HUES6 (cell line): ENCODE data around the gene MAML3.

Source experiments
- H3K27ac ChIP-seq: 2 replicates; pipeline ENCODE4 v1.7.0; 2013; ENCODE audit warnings: low read depth, mild to moderate bottlenecking, low read length, inconsistent platforms
- H3K27me3 ChIP-seq: 2 replicates; pipeline ENCODE4 v1.6.1; 2013; ENCODE audit warnings: low read length; ENCODE audit not compliant: control insufficient read depth, insufficient read depth
- H3K36me3 ChIP-seq: 2 replicates; pipeline ENCODE4 v1.6.1; 2013; ENCODE audit warnings: low read length; ENCODE audit not compliant: control insufficient read depth, insufficient read depth
- H3K4me1 ChIP-seq: 2 replicates; pipeline ENCODE4 v1.6.1; 2013; ENCODE audit warnings: low read length; ENCODE audit not compliant: control insufficient read depth, insufficient read depth
- H3K4me3 ChIP-seq: 2 replicates; pipeline ENCODE4 v1.5.1; 2013; ENCODE audit warnings: low read depth, low read length
- H3K9ac ChIP-seq: one replicate; pipeline ENCODE4 v1.6.1; 2013; ENCODE audit warnings: mild to moderate bottlenecking, low read length
- H3K9me3 ChIP-seq: 2 replicates; pipeline ENCODE4 v1.6.1; 2013; ENCODE audit warnings: low read depth, low read length; ENCODE audit not compliant: control insufficient read depth, insufficient read depth

Gene MAML3

GRCh38 chr4:140053185-140053584, 100.8 kb downstream of the MAML3 start:
- Histone ChIP-seq H3K27ac (no peak overlapping the region), H3K4me3 (no peak overlapping the region), H3K9ac (no peak overlapping the region), H3K4me1 (peaks cover 36% of the 10 kb centered on the region), H3K9me3 (no peaks in the 10 kb centered on the region), H3K27me3 (no peaks in the 10 kb centered on the region), H3K36me3 (no peaks in the 10 kb centered on the region)

- Histone ChIP-seq H3K9ac (no peak overlapping the region), H3K4me1 (peaks cover 47% of the 10 kb centered on the region), H3K9me3 (no peaks in the 10 kb centered on the region), H3K27me3 (no peaks in the 10 kb centered on the region), H3K27ac (no peak overlapping the region), H3K4me3 (no peak overlapping the region), H3K36me3 (no peaks in the 10 kb centered on the region)
These were observed 101.9 kb downstream of the MAML3 start for GRCh38 chr4:140052050-140052449.

- no peaks in the 10 kb centered on the region for H3K9me3 ChIP-seq
- H3K4me1 ChIP-seq: peaks cover 61% of the 10 kb centered on the region
- peak overlapping the region; percentile 40; the same call in 1 of the 2 replicates for H3K4me3 ChIP-seq
- H3K27me3 ChIP-seq: no peaks in the 10 kb centered on the region
- no peak overlapping the region for H3K27ac ChIP-seq
- H3K9ac ChIP-seq: no peak overlapping the region
- H3K36me3 ChIP-seq: no peaks in the 10 kb centered on the region
These were observed 103.9 kb downstream of the MAML3 start for GRCh38 chr4:140049849-140050637.

GRCh38 chr4:140049024-140049848, 104.7 kb downstream of the MAML3 start:
- Histone ChIP-seq H3K9ac (peak overlapping the region; percentile 36), H3K36me3 (no peaks in the 10 kb centered on the region), H3K27ac (peak overlapping the region; percentile 10; the same call in 1 of the 2 replicates), H3K27me3 (no peaks in the 10 kb centered on the region), H3K9me3 (no peaks in the 10 kb centered on the region), H3K4me3 (peak overlapping the region; percentile 40), H3K4me1 (peaks cover 61% of the 10 kb centered on the region)

GRCh38 chr4:140048419-140048995, 105.5 kb downstream of the MAML3 start:
- no peaks in the 10 kb centered on the region for H3K36me3 ChIP-seq
- no peaks in the 10 kb centered on the region for H3K27me3 ChIP-seq
- H3K9ac ChIP-seq: peak overlapping the region; percentile 36
- peak overlapping the region; percentile 10; the same call in 1 of the 2 replicates for H3K27ac ChIP-seq
- H3K9me3 ChIP-seq: no peaks in the 10 kb centered on the region
- peak overlapping the region; percentile 40 for H3K4me3 ChIP-seq
- peaks cover 61% of the 10 kb centered on the region for H3K4me1 ChIP-seq

- Histone ChIP-seq H3K9me3 (no peaks in the 10 kb centered on the region), H3K36me3 (no peaks in the 10 kb centered on the region), H3K4me1 (peaks cover 55% of the 10 kb centered on the region), H3K27ac (no peak overlapping the region), H3K9ac (no peak overlapping the region), H3K27me3 (no peaks in the 10 kb centered on the region), H3K4me3 (peak overlapping the region; percentile 27; the same call in 1 of the 2 replicates)
These were observed 106.2 kb downstream of the MAML3 start for GRCh38 chr4:140047786-140048185.

- Histone ChIP-seq H3K27me3 (no peaks in the 10 kb centered on the region), H3K4me1 (peaks cover 53% of the 10 kb centered on the region), H3K27ac (no peak overlapping the region; the same call in 1 of the 2 replicates), H3K9me3 (no peaks in the 10 kb centered on the region), H3K4me3 (peak overlapping the region; percentile 27), H3K9ac (peak overlapping the region; percentile 29), H3K36me3 (no peaks in the 10 kb centered on the region)
These were observed 106.9 kb downstream of the MAML3 start for GRCh38 chr4:140047017-140047640.

GRCh38 chr4:140046543-140046942, 107.4 kb downstream of the MAML3 start:
- H3K4me1 ChIP-seq: peaks cover 50% of the 10 kb centered on the region
- peak overlapping the region; percentile 27; the same call in 1 of the 2 replicates for H3K4me3 ChIP-seq
- no peaks in the 10 kb centered on the region for H3K27me3 ChIP-seq
- no peaks in the 10 kb centered on the region for H3K36me3 ChIP-seq
- no peak overlapping the region for H3K9ac ChIP-seq
- H3K9me3 ChIP-seq: no peaks in the 10 kb centered on the region
- H3K27ac ChIP-seq: no peak overlapping the region; the same call in 1 of the 2 replicates

GRCh38 chr4:140046016-140046415, 108.0 kb downstream of the MAML3 start:
- Histone ChIP-seq H3K4me3 (no peak overlapping the region), H3K4me1 (peaks cover 50% of the 10 kb centered on the region), H3K27me3 (no peaks in the 10 kb centered on the region), H3K27ac (no peak overlapping the region), H3K9me3 (no peaks in the 10 kb centered on the region), H3K9ac (no peak overlapping the region), H3K36me3 (no peaks in the 10 kb centered on the region)

- no peak overlapping the region for H3K4me3 ChIP-seq
- peaks cover 38% of the 10 kb centered on the region for H3K4me1 ChIP-seq
- H3K9me3 ChIP-seq: no peaks in the 10 kb centered on the region
- H3K36me3 ChIP-seq: no peaks in the 10 kb centered on the region
- no peak overlapping the region for H3K9ac ChIP-seq
- no peaks in the 10 kb centered on the region for H3K27me3 ChIP-seq
- no peak overlapping the region for H3K27ac ChIP-seq
These were observed 109.6 kb downstream of the MAML3 start for GRCh38 chr4:140044337-140044902.
